ENCODE measurements around the gene PDE2A.

The PDE2A gene

GRCh38 chr11:72673943-72674828, at the start of gene PDE2A:
Gene PDE2A (minus strand): TSS chr11:72674422. CDS start chr11:72674207, 215 bp downstream.
- H3K4me3 ChIP-seq (ENCODE audit: low read depth, low read length): peak within 1 kb of the TSS; percentile 49
- H3K9me3 ChIP-seq (ENCODE audit: control insufficient read depth, insufficient read depth, low read length): no peaks in the 10 kb centered on the region
- no peaks in the 10 kb centered on the region for H3K36me3 ChIP-seq (ENCODE audit: control insufficient read depth, insufficient read depth, low read length)
- H3K4me1 ChIP-seq (ENCODE audit: control insufficient read depth, insufficient read depth, low read length): peaks cover 4% of the 10 kb centered on the region
- H3K9ac ChIP-seq (ENCODE audit: low read depth, low read length): no peak within 1 kb of the TSS
- H3K27me3 ChIP-seq (ENCODE audit: control insufficient read depth, insufficient read depth, low read length): peaks cover 59% of the 10 kb centered on the region

GRCh38 chr11:72723508-72723907, 49.3 kb upstream of the PDE2A start:
- Histone ChIP-seq H3K27me3 (ENCODE audit: control insufficient read depth, insufficient read depth, low read length) (no peaks in the 10 kb centered on the region), H3K9me3 (ENCODE audit: control insufficient read depth, insufficient read depth, low read length) (no peaks in the 10 kb centered on the region), H3K4me1 (ENCODE audit: control insufficient read depth, insufficient read depth, low read length) (no peaks in the 10 kb centered on the region), H3K36me3 (ENCODE audit: control insufficient read depth, insufficient read depth, low read length) (peaks cover 15% of the 10 kb centered on the region), H3K4me3 (ENCODE audit: low read depth, low read length) (no peak overlapping the region), H3K9ac (ENCODE audit: low read depth, low read length) (no peak overlapping the region)

GRCh38 chr11:72722050-72722748, 48.0 kb upstream of the PDE2A start:
- Histone ChIP-seq H3K4me1 (ENCODE audit: control insufficient read depth, insufficient read depth, low read length) (no peaks in the 10 kb centered on the region), H3K9me3 (ENCODE audit: control insufficient read depth, insufficient read depth, low read length) (no peaks in the 10 kb centered on the region), H3K9ac (ENCODE audit: low read depth, low read length) (no peak overlapping the region), H3K36me3 (ENCODE audit: control insufficient read depth, insufficient read depth, low read length) (peaks cover 20% of the 10 kb centered on the region), H3K27me3 (ENCODE audit: control insufficient read depth, insufficient read depth, low read length) (no peaks in the 10 kb centered on the region), H3K4me3 (ENCODE audit: low read depth, low read length) (no peak overlapping the region)

- Histone ChIP-seq H3K9ac (ENCODE audit: low read depth, low read length) (no peak overlapping the region), H3K36me3 (ENCODE audit: control insufficient read depth, insufficient read depth, low read length) (peaks cover 20% of the 10 kb centered on the region), H3K4me1 (ENCODE audit: control insufficient read depth, insufficient read depth, low read length) (no peaks in the 10 kb centered on the region), H3K27me3 (ENCODE audit: control insufficient read depth, insufficient read depth, low read length) (no peaks in the 10 kb centered on the region), H3K9me3 (ENCODE audit: control insufficient read depth, insufficient read depth, low read length) (no peaks in the 10 kb centered on the region), H3K4me3 (ENCODE audit: low read depth, low read length) (no peak overlapping the region)
Observed at GRCh38 chr11:72721689-72722049, 47.4 kb upstream of the PDE2A start.

- H3K4me1 ChIP-seq (ENCODE audit: control insufficient read depth, insufficient read depth, low read length): no peaks in the 10 kb centered on the region
- H3K36me3 ChIP-seq (ENCODE audit: control insufficient read depth, insufficient read depth, low read length): peaks cover 19% of the 10 kb centered on the region
- H3K9me3 ChIP-seq (ENCODE audit: control insufficient read depth, insufficient read depth, low read length): no peaks in the 10 kb centered on the region
- H3K27me3 ChIP-seq (ENCODE audit: control insufficient read depth, insufficient read depth, low read length): no peaks in the 10 kb centered on the region
- H3K9ac ChIP-seq (ENCODE audit: low read depth, low read length): peak overlapping the region; percentile 12
- H3K4me3 ChIP-seq (ENCODE audit: low read depth, low read length): no peak overlapping the region
Observed at GRCh38 chr11:72721276-72721675, 47.1 kb upstream of the PDE2A start.

- no peaks in the 10 kb centered on the region for H3K4me1 ChIP-seq (ENCODE audit: control insufficient read depth, insufficient read depth, low read length)
- H3K27me3 ChIP-seq (ENCODE audit: control insufficient read depth, insufficient read depth, low read length): no peaks in the 10 kb centered on the region
- peak overlapping the region; percentile 12 for H3K9ac ChIP-seq (ENCODE audit: low read depth, low read length)
- no peak overlapping the region for H3K4me3 ChIP-seq (ENCODE audit: low read depth, low read length)
- peaks cover 17% of the 10 kb centered on the region for H3K36me3 ChIP-seq (ENCODE audit: control insufficient read depth, insufficient read depth, low read length)
- no peaks in the 10 kb centered on the region for H3K9me3 ChIP-seq (ENCODE audit: control insufficient read depth, insufficient read depth, low read length)
Observed at GRCh38 chr11:72720784-72721183, 46.6 kb upstream of the PDE2A start.

GRCh38 chr11:72720047-72720446, 45.8 kb upstream of the PDE2A start:
- H3K4me3 ChIP-seq (ENCODE audit: low read depth, low read length): no peak overlapping the region
- no peaks in the 10 kb centered on the region for H3K9me3 ChIP-seq (ENCODE audit: control insufficient read depth, insufficient read depth, low read length)
- peaks cover 17% of the 10 kb centered on the region for H3K36me3 ChIP-seq (ENCODE audit: control insufficient read depth, insufficient read depth, low read length)
- no peak overlapping the region for H3K9ac ChIP-seq (ENCODE audit: low read depth, low read length)
- no peaks in the 10 kb centered on the region for H3K27me3 ChIP-seq (ENCODE audit: control insufficient read depth, insufficient read depth, low read length)
- H3K4me1 ChIP-seq (ENCODE audit: control insufficient read depth, insufficient read depth, low read length): no peaks in the 10 kb centered on the region

- no peaks in the 10 kb centered on the region for H3K9me3 ChIP-seq (ENCODE audit: control insufficient read depth, insufficient read depth, low read length)
- H3K4me1 ChIP-seq (ENCODE audit: control insufficient read depth, insufficient read depth, low read length): no peaks in the 10 kb centered on the region
- H3K36me3 ChIP-seq (ENCODE audit: control insufficient read depth, insufficient read depth, low read length): peaks cover 17% of the 10 kb centered on the region
- H3K4me3 ChIP-seq (ENCODE audit: low read depth, low read length): no peak overlapping the region
- H3K9ac ChIP-seq (ENCODE audit: low read depth, low read length): no peak overlapping the region
- H3K27me3 ChIP-seq (ENCODE audit: control insufficient read depth, insufficient read depth, low read length): no peaks in the 10 kb centered on the region
Observed at GRCh38 chr11:72719551-72719950, 45.3 kb upstream of the PDE2A start.

- Histone ChIP-seq H3K9me3 (ENCODE audit: control insufficient read depth, insufficient read depth, low read length) (no peaks in the 10 kb centered on the region), H3K27me3 (ENCODE audit: control insufficient read depth, insufficient read depth, low read length) (no peaks in the 10 kb centered on the region), H3K4me3 (ENCODE audit: low read depth, low read length) (no peak overlapping the region), H3K36me3 (ENCODE audit: control insufficient read depth, insufficient read depth, low read length) (peaks cover 17% of the 10 kb centered on the region), H3K4me1 (ENCODE audit: control insufficient read depth, insufficient read depth, low read length) (no peaks in the 10 kb centered on the region), H3K9ac (ENCODE audit: low read depth, low read length) (no peak overlapping the region)
Observed at GRCh38 chr11:72719144-72719543, 44.9 kb upstream of the PDE2A start.

GRCh38 chr11:72718101-72718501, 43.9 kb upstream of the PDE2A start:
- H3K27me3 ChIP-seq (ENCODE audit: control insufficient read depth, insufficient read depth, low read length): no peaks in the 10 kb centered on the region
- no peaks in the 10 kb centered on the region for H3K9me3 ChIP-seq (ENCODE audit: control insufficient read depth, insufficient read depth, low read length)
- no peak overlapping the region for H3K9ac ChIP-seq (ENCODE audit: low read depth, low read length)
- H3K4me1 ChIP-seq (ENCODE audit: control insufficient read depth, insufficient read depth, low read length): no peaks in the 10 kb centered on the region
- H3K36me3 ChIP-seq (ENCODE audit: control insufficient read depth, insufficient read depth, low read length): peaks cover 14% of the 10 kb centered on the region
- H3K4me3 ChIP-seq (ENCODE audit: low read depth, low read length): no peak overlapping the region

GRCh38 chr11:72716788-72717435, 42.7 kb upstream of the PDE2A start:
- Histone ChIP-seq H3K27me3 (ENCODE audit: control insufficient read depth, insufficient read depth, low read length) (no peaks in the 10 kb centered on the region), H3K9ac (ENCODE audit: low read depth, low read length) (no peak overlapping the region), H3K36me3 (ENCODE audit: control insufficient read depth, insufficient read depth, low read length) (peaks cover 14% of the 10 kb centered on the region), H3K4me3 (ENCODE audit: low read depth, low read length) (no peak overlapping the region), H3K9me3 (ENCODE audit: control insufficient read depth, insufficient read depth, low read length) (no peaks in the 10 kb centered on the region), H3K4me1 (ENCODE audit: control insufficient read depth, insufficient read depth, low read length) (no peaks in the 10 kb centered on the region)

Data from iPS-15b (cell line).